Brain microvascular endothelial cell (primary cell): ENCODE results near the gene GLP1R.
A peak's percentile ranks its signal among the peaks of the same experiment; 100 is the strongest.

Source experiments
- DNase-seq: peaks from one replicate; pipeline ENCODE4 v3.0.0-alpha.2; 2020
- H3K27ac ChIP-seq: fragments of 250-450 bp; sonication (Bioruptor Pico); 2 replicates; pipeline ENCODE4 v1.5.1; 2020; ENCODE audit warnings: mild to moderate bottlenecking, moderate library complexity
- H3K27me3 ChIP-seq: fragments of 250-450 bp; sonication (Bioruptor Pico); replicated peaks from 2 replicates; pipeline ENCODE4 v1.5.1; 2020; ENCODE audit warnings: mild to moderate bottlenecking
- H3K36me3 ChIP-seq: fragments of 250-450 bp; sonication (Bioruptor Pico); replicated peaks from 2 replicates; pipeline ENCODE4 v1.5.1; 2020; ENCODE audit warnings: mild to moderate bottlenecking
- H3K4me3 ChIP-seq: 2 replicates; pipeline ENCODE4 v1.5.1; 2011; ENCODE audit warnings: low read depth, mild to moderate bottlenecking, control low read depth, low read length, moderate library complexity
- CTCF ChIP-seq: IDR thresholded peaks from 2 replicates; pipeline ENCODE4 v1.5.1; 2011; ENCODE audit warnings: low read depth, mild to moderate bottlenecking, moderate library complexity, low read length, control low read depth, inconsistent platforms; ENCODE audit errors: missing control alignments
- in situ Hi-C: cut with HindIII; loops from 2 replicates; pipeline ENCODE4 v1.10.0; 2017; ENCODE audit warnings: low sequenced_read_pairs, low pct_ligation_motif_present

Gene GLP1R

GRCh38 chr6:39087197-39087596, 38.6 kb downstream of the GLP1R start:
- no peak overlapping the region for H3K27ac ChIP-seq
- no peak overlapping the region for H3K4me3 ChIP-seq
- no peak for TF ChIP-seq CTCF
- in situ Hi-C loops: no loop called here
- DNase-seq: no peak
- H3K36me3 ChIP-seq: no peaks in the 10 kb centered on the region
- H3K27me3 ChIP-seq: peaks cover 6% of the 10 kb centered on the region

- peaks cover 6% of the 10 kb centered on the region for H3K27me3 ChIP-seq
- peak; percentile 59 for DNase-seq
- H3K4me3 ChIP-seq: no peak overlapping the region
- peak; percentile 68 for TF ChIP-seq CTCF
- in situ Hi-C loops: no loop called here
- no peak overlapping the region for H3K27ac ChIP-seq
- no peaks in the 10 kb centered on the region for H3K36me3 ChIP-seq
These were observed 39.8 kb downstream of the GLP1R start for GRCh38 chr6:39088331-39088730.

- Histone ChIP-seq H3K36me3 (no peaks in the 10 kb centered on the region), H3K4me3 (no peak overlapping the region), H3K27ac (no peak overlapping the region), H3K27me3 (peaks cover 6% of the 10 kb centered on the region)
- no peak for DNase-seq
- in situ Hi-C loops: no loop called here
- no peak for TF ChIP-seq CTCF
These were observed 41.5 kb downstream of the GLP1R start for GRCh38 chr6:39090036-39090435.

GRCh38 chr6:39091220-39091619, 42.6 kb downstream of the GLP1R start:
- Histone ChIP-seq H3K36me3 (no peaks in the 10 kb centered on the region), H3K27ac (no peak overlapping the region), H3K27me3 (peaks cover 6% of the 10 kb centered on the region), H3K4me3 (no peak overlapping the region)
- TF ChIP-seq CTCF: no peak
- in situ Hi-C loops: no loop called here
- no peak for DNase-seq

GRCh38 chr6:39092124-39092523, 43.5 kb downstream of the GLP1R start:
- peak; percentile 9 for TF ChIP-seq CTCF
- Histone ChIP-seq H3K27ac (no peak overlapping the region), H3K27me3 (peaks cover 6% of the 10 kb centered on the region), H3K36me3 (no peaks in the 10 kb centered on the region), H3K4me3 (no peak overlapping the region)
- DNase-seq: no peak
- in situ Hi-C loops: no loop called here

- no peak overlapping the region for H3K27ac ChIP-seq
- no peak for TF ChIP-seq CTCF
- no peak for DNase-seq
- H3K36me3 ChIP-seq: no peaks in the 10 kb centered on the region
- in situ Hi-C loops: no loop called here
- no peak overlapping the region for H3K4me3 ChIP-seq
- H3K27me3 ChIP-seq: peaks cover 3% of the 10 kb centered on the region
These were observed 44.6 kb downstream of the GLP1R start for GRCh38 chr6:39093149-39093708.
